ENCODE results near the gene PGBD5.
"Not testable (repeated sequence)": the region's sequence is repeated elsewhere in the genome, so short reads cannot be mapped to it uniquely, and the experiment has no call there.

PGBD5 gene, protein sequence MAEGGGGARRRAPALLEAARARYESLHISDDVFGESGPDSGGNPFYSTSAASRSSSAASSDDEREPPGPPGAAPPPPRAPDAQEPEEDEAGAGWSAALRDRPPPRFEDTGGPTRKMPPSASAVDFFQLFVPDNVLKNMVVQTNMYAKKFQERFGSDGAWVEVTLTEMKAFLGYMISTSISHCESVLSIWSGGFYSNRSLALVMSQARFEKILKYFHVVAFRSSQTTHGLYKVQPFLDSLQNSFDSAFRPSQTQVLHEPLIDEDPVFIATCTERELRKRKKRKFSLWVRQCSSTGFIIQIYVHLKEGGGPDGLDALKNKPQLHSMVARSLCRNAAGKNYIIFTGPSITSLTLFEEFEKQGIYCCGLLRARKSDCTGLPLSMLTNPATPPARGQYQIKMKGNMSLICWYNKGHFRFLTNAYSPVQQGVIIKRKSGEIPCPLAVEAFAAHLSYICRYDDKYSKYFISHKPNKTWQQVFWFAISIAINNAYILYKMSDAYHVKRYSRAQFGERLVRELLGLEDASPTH

DNA sequence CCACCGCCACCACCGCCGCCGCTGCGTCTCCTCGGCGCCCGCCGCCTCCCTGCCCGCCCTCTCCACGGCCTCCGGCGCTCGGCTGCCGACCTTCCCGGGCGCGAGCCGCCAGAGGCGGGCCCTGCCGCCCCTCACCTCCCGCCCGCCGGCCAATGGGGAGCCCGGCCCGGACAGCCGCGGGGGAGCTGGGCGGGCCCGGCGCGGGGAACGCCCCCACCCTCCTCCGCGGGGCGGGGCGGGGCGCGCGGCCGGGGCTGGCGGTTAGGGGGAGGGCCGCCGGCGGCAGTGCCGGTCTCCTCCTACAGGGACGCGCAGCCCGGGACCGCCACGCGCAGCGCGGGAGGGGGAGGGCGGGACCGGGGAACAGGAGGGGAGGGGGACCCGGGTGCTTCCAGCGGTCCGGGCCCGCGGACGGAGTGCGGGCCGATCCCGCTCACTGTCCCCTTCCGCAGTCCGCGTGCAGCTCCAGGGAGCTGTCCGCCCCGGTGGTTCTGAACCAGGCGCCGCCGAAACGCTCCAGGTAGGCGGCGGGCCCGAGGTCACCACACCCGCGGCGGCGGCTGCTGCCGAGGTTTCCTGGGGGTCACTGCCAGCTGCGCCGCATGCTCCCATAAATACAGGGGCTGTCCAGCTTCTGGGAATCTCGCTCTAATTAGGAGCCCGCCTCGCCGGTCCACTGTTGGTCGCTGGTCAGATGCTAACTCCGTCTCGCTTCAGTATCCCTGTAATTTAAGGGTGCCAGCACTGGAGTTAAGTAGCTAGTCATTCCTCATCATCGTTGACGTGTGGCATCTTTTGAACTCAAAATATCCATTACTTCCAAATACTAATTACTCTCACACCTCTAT is at the start of gene PGBD5:
PGBD5 (minus strand) TSS at position 87 of the 848 bp plus-strand sequence. CDS start 404 bp downstream, outside the sequence.
- DNase-seq: peak; percentile 45

DNA sequence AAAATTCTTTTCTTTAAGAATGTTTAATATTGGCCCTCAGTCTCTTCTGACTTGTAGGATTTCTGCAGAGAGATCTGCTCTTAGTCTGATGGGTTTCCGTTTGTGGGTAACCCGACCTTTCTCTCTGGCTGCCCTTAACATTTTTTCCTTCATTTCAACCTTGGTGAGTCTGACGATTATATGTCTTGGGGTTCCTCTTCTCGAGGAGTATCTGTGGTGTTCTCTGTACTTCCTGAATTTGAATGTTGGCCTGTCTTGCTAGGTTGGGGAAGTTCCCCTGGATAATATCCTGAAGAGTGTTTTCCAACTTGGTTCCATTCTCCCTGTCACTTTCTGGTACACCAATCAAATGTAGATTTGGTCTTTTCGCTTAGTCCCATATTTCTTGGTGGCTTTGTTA is 48.8 kb upstream of the PGBD5 start:
- DNase-seq: not testable (repeated sequence)

DNA sequence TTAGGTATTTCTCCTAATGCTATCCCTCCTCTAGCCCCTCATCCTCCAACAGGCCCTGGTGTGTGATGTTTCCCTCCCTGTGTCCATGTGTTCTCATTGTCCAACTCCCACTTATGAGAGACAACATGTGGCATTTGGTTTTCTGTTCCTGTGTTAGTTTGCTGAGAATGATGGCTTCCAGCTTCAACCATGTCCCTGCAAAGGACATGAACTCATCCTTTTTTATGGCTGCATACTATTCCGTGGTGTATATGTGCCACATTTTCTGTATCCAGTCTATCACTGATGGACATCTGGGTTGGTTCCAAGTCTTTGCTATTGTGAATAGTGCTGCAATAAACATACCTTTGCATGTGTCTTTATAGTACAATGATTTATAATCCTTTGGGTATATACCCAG is 44.6 kb upstream of the PGBD5 start:
- not testable (repeated sequence) for DNase-seq

DNA sequence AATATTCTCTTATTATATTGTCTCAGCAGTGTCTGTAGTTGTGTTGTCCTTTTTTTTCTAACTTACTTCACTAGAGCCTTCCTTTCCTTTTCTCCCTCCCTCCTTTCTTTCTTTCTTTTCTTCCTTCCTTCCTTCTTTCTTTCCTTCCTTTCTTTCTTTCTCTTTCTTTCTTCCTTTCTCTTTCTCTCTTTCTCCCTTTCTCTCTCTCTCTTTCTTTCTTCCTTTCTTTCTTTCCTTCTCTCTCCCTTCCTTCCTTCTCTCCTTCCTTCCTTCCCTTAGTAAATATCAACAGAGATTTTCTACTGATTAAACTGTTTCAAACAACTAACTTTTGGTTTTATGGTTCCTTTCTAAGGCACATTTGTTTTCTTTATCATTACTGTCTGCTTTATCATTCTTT is 43.1 kb upstream of the PGBD5 start:
- no peak for DNase-seq

DNA sequence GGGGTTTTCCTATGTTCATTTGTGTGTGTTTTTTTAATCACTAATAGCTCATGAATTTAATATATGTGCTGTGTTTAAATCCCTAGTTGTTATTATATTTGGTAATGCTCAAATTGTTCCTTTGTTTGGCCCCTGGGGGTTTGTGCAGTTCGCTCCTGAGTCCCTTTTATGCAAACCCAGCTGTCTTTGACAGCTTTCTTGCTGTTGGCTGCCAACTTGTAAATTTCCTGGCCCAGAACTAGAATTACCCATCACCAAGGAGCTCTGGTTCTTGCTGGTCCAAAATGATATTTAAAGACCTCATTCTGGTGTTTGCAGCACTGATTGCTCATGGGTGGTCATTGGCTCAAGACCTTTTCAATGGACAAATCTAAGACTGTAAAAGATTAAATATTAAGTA is 39.6 kb upstream of the PGBD5 start:
- no peak for DNase-seq

DNA sequence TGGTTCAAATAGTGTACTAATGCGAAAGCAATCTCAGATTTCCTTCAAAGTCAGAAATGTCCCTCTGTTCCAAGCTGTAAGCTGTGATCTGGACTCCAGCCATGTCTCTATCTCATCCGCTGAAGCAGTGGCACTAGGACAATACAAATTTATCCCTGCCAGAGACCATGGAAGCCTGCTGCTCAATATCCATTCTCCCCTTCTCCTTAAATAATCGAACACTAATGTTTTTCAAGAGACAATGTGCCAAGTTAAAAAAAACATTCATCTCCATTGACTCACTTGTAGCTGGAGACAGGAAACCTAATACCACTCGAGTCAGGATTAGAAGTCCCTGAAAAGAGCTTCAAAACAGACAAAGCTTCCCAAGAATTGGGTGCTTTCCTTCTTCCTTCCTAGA is 38.5 kb upstream of the PGBD5 start:
- DNase-seq: no peak

DNA sequence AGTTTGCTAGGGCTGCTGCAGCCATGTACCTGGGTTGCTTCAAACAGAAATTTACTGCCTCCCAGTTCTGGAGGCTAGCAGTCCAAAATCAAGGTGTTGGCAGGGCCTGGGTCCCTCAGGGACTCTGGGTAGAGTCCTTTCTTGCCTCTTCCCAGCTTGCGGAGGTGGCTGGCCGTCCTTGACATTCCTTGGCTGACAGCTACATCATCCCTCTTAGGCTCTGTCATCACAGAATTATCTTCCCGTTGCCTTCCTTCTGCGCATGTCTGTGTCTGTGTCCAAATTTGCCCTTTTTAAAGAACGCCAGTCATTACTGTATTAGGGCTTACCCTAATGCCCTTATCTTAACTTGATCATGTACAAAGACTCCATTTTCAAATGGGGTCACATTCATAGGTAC is 37.6 kb upstream of the PGBD5 start:
- DNase-seq: no peak

DNA sequence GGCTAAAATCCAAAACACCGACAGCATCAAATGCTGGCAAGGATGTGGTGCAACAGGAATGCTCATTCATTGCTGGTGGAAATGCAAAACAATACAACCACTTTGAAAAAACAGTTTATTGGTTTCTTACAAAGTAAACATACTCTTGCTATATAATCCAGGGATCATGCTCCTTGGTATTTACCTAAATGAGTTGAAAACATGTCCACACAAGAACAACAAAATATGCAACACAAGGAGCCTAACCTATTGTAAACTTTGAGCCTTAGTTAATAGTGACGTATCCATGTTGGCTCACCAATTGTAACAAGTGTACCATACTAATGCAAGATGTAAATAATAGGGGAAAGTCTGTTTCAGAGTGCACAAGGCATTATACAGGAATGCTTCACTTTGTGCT is 37.2 kb upstream of the PGBD5 start:
- no peak for DNase-seq

DNA sequence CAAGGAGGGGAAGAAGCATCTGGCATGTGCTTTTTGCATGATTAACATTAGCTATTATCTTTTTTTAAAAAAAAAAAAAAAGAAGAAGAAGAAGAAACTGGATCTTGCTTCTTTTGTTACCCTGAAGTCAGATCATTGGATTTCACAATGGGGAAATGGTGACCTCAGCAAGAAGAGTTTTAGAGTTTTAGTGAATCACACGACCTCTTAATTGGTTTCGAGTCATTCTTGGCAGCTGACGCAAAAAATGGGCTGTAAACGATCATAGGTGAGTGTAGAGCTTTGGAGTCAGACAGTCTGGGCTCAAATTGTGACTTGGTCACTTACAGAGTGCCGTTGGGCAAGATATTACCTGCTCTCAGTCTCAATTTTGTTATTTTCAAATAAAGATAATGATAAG is 33.3 kb upstream of the PGBD5 start:
- DNase-seq: no peak

DNA sequence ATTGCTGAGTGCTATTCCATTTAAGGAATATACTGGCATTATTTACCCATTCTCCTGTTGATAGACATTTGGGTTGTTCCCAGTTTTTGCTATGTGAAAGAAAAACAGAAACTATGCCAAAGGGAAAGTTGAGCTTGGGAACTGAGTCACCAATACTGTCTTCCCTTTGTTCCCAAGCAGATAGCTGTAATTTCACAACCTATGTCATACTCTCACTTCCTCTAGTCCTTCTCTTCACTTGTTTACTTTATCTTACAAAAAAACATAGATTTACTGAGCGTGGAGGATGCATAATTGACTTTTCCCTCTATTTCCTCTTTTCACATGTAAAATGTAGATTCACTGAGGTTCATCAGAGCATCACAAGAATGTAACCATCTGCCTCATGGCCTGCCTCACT is 32.4 kb upstream of the PGBD5 start:
- DNase-seq: no peak

DNA sequence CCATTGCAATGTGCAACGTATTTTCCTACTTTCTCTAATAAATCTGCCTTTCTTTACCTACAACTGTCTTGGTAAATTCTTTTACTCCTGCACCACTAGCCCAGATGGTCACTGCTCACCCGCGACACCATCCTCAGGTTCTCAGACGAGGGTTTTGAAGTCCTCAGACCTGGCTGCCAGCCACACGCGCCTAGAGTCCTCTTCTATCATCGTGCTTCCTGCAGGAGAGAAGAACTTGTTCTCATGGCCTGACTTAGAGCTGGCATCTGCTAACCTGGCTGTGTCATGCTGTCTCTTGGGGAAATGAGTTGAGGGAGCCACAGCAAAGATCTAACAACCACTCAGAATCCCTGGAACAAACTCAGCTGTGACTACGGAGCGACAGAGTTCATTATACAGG is 30.3 kb upstream of the PGBD5 start:
- DNase-seq: no peak

DNA sequence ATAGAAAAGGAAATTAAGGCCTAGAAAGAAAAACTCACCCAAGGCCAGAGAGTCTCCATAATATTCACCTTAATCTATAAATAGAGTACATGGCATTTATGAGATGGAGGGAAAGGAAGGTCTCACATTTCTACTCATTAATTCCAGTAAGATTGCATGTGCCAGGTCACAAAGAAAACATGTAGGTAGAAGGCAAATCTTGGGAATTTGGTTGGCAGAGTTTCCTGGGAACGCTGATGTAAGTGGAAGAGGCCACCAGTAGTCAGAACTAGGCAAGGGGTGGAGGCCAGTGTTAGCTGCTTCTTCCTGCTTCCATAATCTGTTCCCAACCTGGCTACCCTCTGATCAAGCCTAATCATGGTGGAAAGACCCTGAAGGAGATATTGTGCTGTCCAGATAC is 29.2 kb upstream of the PGBD5 start:
- no peak for DNase-seq

DNA sequence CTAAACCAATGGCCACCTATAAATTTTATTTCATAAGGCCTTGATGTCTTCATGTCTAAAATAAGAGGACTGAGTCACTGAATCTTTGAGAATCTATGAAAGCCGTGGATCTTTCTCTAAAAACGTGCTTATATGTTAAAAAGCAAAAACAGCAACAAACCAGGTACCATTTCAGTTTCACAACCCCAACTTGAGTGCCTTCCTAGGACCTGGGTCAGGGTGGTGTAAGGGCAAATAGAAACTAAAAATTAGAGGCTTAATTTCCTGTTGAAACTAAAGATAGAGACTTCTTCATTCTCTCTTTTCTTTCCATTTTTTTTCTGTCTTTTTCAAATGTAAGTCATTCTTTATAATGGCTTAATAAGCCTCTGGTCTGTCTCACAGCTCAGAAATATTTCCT is 27.2 kb upstream of the PGBD5 start:
- no peak for DNase-seq

DNA sequence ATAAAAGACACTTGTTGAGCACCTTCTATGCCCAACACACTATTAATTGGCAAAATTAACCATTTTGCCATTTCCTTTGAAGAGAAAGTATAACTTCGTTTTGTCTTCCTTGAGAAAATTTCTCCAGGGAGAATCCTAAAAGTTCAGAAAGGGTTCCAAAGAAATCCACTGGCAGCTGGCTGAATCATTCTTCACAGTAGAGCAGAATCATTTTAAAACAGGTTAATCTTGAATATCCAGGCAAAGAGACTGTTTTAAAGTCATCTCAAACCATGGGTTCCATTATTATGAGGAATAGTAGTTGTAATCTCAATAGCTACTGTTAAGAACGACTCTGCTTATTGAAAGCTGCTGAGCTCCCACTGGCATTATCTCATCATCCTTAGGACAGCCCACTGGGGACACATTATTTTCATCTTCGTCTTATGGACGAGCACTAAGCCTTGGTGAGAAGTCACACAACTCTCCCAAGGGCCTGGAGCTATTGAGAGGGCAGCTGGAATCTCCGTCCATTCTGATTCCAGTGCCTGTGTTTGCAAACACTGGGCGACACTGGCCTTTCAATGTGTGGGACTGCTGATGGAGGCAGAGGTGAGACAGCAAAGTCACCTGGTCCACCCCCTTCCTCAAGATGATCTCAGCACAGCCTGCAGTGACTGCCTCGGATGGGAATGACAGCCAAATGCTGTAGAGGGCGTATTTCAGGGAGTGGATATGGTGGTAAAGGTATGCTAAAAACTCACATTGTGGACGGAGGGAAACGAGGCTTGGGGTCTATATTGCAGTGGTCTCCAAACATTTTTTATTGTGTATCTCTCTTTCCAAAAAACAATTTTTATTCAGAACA is 15.3 kb upstream of the PGBD5 start:
- no peak for DNase-seq

DNA sequence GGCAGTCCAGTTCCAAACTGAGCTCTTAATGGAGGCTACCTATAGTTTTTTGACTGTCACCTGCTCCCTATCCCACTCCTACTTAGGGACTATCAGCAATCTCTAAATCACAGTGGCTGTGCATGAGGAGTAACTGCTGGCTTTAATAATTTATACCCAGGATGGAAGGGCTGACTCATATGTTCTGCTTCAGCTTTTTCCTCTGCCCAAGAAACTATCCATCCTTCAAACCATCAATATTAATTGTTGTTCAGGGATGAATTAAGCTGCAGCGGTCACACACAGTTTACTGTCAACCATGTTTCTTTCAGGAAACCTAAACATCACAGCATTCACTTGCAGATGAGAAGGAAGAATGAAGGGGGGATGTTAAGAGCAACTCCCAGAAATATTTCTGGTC is 9.0 kb upstream of the PGBD5 start:
- DNase-seq: no peak

DNA sequence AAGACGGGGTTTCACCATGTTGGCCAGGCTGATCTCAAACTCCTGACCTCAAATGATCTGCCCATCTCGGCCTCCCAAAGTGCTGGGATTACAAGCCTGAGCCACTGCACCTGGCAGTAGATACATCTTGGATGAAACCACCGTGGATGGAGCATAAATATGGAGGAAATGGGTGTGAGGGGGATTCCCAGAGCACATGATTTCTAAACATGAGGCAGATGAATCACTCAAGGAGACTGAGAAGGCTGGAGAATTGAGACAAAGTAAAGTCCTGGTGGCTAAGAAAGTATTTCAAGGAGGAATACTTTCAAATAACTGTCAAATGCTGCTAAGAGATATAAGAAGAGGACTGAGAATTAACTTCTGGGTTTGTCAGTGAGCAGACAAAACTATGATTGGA is 5.4 kb upstream of the PGBD5 start:
- DNase-seq: no peak

DNA sequence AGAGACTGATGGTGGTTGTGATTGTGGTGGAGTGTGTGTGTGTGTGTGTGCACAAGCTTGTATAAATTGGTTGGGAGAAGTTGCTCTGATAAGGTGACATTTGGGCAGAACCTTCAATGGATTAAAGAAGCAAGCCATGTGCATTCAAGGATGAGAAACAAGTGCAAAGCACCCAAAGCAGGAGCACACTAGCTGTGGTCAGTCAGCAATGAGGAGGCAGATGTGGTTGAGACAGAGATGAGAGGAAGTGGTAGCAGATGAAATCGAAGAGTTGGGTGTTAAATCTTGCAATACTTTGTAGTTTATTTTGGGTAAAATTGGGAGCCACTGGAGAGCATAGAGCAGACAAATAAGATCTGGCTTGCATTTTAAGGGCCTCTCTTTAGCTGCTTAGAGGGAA is 4.4 kb upstream of the PGBD5 start:
- DNase-seq: no peak

DNA sequence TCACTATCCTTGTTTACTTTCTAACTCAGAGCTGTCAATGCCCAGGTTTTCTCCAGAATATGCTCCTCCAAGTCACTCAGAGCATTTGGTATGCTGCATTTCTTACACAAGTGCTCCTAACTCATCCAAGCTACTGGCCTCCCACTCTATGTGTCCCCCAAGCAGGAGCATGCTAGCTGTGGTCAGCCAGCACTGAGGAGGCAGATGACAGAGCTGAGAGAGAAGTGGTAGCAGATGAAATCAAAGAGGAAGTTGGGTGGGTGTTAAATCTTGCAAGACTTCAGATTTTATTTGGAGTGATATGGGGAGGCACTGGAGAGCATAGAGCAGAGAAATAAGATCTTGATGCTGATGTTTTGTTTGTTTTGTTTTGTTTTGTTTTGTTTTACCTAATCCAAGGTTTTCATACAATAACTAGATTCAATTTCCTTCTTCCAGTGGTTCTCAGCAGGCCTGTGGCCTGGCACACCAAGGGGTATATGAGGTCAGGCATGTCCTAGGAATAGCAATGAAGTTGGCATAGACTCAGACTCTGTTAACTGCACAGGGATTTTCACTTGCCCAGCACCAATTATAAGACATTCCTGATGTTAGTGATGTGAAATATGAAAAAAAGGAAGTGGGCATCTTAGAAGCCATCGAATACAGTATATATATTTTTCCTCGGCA is 3.1 kb upstream of the PGBD5 start:
- no peak for DNase-seq

DNA sequence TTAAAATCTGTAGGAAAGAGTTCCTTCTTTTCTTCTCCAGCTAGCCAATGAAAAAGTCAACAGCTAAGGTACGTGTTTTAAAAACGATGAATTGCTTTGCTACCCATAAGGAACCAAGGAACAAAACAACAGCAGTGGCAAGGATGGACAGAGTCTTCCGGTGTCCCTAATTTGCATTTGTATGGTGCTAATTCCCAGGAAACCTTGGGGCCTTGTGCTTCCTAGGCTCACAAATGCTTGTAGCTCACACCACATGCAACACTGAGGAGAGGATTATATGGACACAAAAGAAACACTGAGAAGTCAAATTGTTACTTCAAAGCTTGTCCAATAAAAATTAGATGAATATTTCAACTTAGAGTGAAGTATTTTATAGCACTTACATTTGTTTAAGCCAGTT is 1.8 kb upstream of the PGBD5 start:
- peak; percentile 32 for DNase-seq

DNA sequence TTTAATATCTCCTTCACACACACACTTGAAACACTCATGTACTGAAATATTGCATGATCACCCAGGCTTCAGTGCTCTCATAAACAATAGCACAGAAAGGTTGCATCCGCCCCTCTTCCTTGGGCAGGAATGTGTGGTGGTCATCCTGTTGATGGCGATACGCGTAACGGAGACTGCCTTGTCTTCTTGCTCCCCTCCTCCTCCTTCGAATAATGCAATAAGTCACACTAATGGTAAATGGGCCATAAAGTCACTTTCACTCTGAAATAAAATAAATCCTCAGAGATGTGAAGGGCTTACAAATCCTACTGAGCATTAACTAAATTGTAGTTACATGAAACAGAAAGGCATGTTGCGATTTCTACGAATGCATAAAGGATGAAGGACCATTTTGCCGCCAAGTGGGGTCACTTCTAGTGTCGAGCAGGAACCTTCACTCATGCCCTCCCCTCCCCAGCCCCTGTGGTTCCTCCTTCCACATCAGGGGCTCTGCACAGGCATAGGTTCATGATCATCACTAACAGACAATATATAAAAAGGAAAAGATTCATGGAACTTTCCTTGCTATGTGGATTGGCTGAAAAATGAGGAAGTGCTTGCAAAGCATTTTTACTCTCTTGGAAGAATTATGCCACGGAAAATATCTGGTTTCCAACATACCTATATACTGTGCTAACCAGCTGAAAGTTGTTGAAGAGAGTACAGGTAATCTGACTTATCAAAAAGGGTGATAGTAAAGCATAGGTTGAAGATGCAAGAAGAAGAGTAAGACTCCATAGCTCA is 1.2 kb upstream of the PGBD5 start:
- peak; percentile 47 for DNase-seq

DNA sequence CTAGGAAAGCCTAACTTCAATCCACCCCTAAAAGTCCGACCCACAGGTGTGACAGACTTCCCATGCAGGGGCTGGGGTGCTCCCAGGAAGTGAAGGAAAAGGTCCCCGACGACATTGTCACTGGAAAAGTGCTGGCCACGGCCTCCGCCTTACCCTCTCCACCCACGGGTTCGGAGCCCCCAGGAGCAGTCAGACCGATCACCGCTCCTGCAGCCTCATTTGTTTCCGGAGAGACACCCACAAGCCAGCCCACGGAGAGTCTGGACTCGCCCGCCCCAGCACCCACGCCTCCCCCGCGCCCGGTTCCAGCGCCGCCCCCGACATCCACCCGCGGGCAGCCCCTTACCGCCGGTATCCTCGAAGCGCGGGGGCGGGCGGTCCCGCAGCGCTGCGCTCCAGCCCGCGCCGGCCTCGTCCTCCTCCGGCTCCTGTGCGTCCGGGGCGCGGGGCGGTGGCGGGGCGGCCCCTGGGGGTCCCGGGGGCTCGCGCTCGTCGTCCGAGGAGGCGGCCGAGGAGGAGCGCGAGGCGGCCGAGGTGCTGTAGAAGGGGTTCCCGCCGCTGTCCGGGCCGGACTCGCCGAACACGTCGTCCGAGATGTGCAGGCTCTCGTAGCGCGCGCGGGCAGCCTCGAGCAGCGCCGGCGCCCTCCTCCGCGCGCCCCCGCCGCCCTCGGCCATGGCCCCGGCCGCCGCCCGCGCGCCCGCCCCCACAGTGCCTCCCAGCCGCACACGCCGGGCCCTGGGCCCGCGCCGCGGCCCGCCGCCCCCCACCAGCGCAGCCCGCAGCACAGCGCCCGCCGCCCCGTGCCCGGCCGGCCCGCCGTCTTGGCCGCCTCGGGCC is 660 bp downstream of the PGBD5 start:
- no peak for DNase-seq
